ENCODE results near the gene RTKN2. TPM values are rescaled to one million over a fixed set of nuclear protein-coding genes. Genes with fewer than 3 reads are reported as not detected.

RTKN2 gene
- total and polyA plus RNA-seq, 10 of the 15 experiments (the other 5 are each of a cell fraction or from before 2014, with no cell fraction given) = 0.10 TPM; not detected in 9

GRCh38 chr10:62217683-62218082 is 51.0 kb downstream of the RTKN2 start:
- Histone ChIP-seq H3K79me2 (ENCODE audit: control insufficient read depth, insufficient read depth, low read length) (no peaks in the 10 kb centered on the region), H3K4me1 (ENCODE audit: control insufficient read depth, insufficient read depth, low read length) (no peaks in the 10 kb centered on the region), H2AFZ (ENCODE audit: control insufficient read depth, low read depth, low read length) (no peak overlapping the region), H3K9ac (ENCODE audit: control insufficient read depth, insufficient read depth, low read length) (no peak overlapping the region), H4K20me1 (ENCODE audit: control insufficient read depth, insufficient read depth) (no peaks in the 10 kb centered on the region), H3K27ac (ENCODE audit: control insufficient read depth, insufficient read depth) (no peak overlapping the region), H3K4me2 (ENCODE audit: control insufficient read depth, insufficient read depth) (no peak overlapping the region), H3K36me3 (ENCODE audit: control insufficient read depth in 2 of 2, insufficient read depth in 2 of 2, low read length in 1 of 2) (no peaks in the 10 kb centered on the region), H3K27me3 (replicated peaks in 1 of 2; ENCODE audit: control insufficient read depth in 2 of 2, insufficient read depth in 2 of 2, low read length in 1 of 2) (no peaks in the 10 kb centered on the region), H3K9me3 (replicated peaks; ENCODE audit: control insufficient read depth, insufficient read depth, low read length) (no peaks in the 10 kb centered on the region), H3K4me3 (no peak overlapping the region)
- ChIA-PET SMC1A (ENCODE audit: uncharacterized antibody, unreplicated experiment) (interaction anchor here (0.7 to 2.0 kb wide), 3 partner anchors 27 to 1733 kb away, joined by 3 to 7 read pairs (median 5); no protein-coding TSS in a partner anchor), CTCF (interaction anchor here (1.0 kb wide), 1 partner anchor 321 kb away, joined by 3 read pairs; no protein-coding TSS in a partner anchor), RAD21 (ENCODE audit: unreplicated experiment) (no interaction called here), POLR2A (no interaction called here)
- in situ Hi-C loops (cut with MboI) = no loop called here
- TF ChIP-seq SPI1 (IDR thresholded peaks at IDR 0.05; ENCODE audit: borderline replicate concordance, insufficient read depth, low read depth, low read length) = no peak
- TF ChIP-seq NFYA (IDR thresholded peaks at IDR 0.05; ENCODE audit: borderline replicate concordance, low read depth, low read length) = no peak
- TF ChIP-seq SUPT20H (IDR thresholded peaks at IDR 0.05; ENCODE audit: borderline replicate concordance, control insufficient read depth, low read depth, low read length) = no peak
- no peak for TF ChIP-seq ZBTB40 (IDR thresholded peaks at IDR 0.05; ENCODE audit: borderline replicate concordance)
- TF ChIP-seq, protein P1, sequence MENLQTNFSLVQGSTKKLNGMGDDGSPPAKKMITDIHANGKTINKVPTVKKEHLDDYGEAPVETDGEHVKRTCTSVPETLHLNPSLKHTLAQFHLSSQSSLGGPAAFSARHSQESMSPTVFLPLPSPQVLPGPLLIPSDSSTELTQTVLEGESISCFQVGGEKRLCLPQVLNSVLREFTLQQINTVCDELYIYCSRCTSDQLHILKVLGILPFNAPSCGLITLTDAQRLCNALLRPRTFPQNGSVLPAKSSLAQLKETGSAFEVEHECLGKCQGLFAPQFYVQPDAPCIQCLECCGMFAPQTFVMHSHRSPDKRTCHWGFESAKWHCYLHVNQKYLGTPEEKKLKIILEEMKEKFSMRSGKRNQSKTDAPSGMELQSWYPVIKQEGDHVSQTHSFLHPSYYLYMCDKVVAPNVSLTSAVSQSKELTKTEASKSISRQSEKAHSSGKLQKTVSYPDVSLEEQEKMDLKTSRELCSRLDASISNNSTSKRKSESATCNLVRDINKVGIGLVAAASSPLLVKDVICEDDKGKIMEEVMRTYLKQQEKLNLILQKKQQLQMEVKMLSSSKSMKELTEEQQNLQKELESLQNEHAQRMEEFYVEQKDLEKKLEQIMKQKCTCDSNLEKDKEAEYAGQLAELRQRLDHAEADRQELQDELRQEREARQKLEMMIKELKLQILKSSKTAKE (IDR thresholded peaks at IDR 0.05; ENCODE audit: low read depth, poor library complexity, severe bottlenecking) = no peak
- TF ChIP-seq SP1 (IDR thresholded peaks at IDR 0.05; ENCODE audit: low read depth, low read length) = no peak
- DNase-seq (ENCODE audit: low read depth, low spot score) (no peak), FAIRE-seq (no peak), ATAC-seq (no peak)
- 80% methylated on average over 6 of the region's 6 CpGs for WGBS (ENCODE audit: insufficient coverage, insufficient replicate concordance, low lambda C conversion rate, missing lambda C conversion rate)
- intact Hi-C loops (cut with micrococcal nuclease; ENCODE audit: unreplicated experiment) = no loop called here
- BruUV-seq (replicated peaks) = no TSS peak
